ENCODE data around the gene LEF1. TPM values are rescaled to one million over a fixed set of nuclear protein-coding genes. Genes with fewer than 3 reads are reported as not detected.

Gene LEF1
- total RNA-seq, 1 experiment from 2014 or later: 22.3 TPM

GRCh38 chr4:108092288-108092687 lies 76.4 kb downstream of the LEF1 start:
- H3K36me3 Mint-ChIP-seq (ENCODE audit: insufficient read depth, unreplicated experiment): no peaks in the 10 kb centered on the region
- POLR2A ChIA-PET: no interaction called here
- no peaks in the 10 kb centered on the region for H3K9me3 Mint-ChIP-seq (ENCODE audit: unreplicated experiment)
- H3K9me3 ChIP-seq: no peaks in the 10 kb centered on the region
- TF ChIP-seq CTCF (IDR thresholded peaks at IDR 0.05; ENCODE audit: insufficient read depth in 1 of 2, low read depth in 1 of 2, low read length in 1 of 2, severe bottlenecking in 1 of 2, unreplicated experiment in 1 of 2): no peak
- no peak overlapping the region for H3K4me3 ChIP-seq (ENCODE audit: low read depth, low read length)
- intact Hi-C loops (cut with micrococcal nuclease; ENCODE audit: unreplicated experiment): no loop called here
- H3K4me1 ChIP-seq: no peaks in the 10 kb centered on the region
- H3K27ac Mint-ChIP-seq (ENCODE audit: unreplicated experiment): no peak overlapping the region
- DNase-seq: no peak
- H3K4me1 Mint-ChIP-seq (ENCODE audit: low read depth, unreplicated experiment): no peaks in the 10 kb centered on the region
- no peak overlapping the region for H3K4me3 Mint-ChIP-seq (ENCODE audit: unreplicated experiment)
- CTCF ChIA-PET: no interaction called here
- no peaks in the 10 kb centered on the region for H3K36me3 ChIP-seq (ENCODE audit: control insufficient read depth, insufficient read depth, low read length)
- peaks cover 2% of the 10 kb centered on the region for H3K27me3 Mint-ChIP-seq (ENCODE audit: insufficient read depth, unreplicated experiment)
- BruUV-seq (replicated peaks): no TSS peak
- no peaks in the 10 kb centered on the region for H3K27me3 ChIP-seq (replicated peaks; ENCODE audit: control insufficient read depth, insufficient read depth, low read length)

- CTCF ChIA-PET: interaction anchor here (0.6 kb wide), 1 partner anchor 34 kb away, joined by 4 read pairs; no protein-coding TSS in a partner anchor
- Mint-ChIP-seq H3K36me3 (ENCODE audit: insufficient read depth, unreplicated experiment) (no peaks in the 10 kb centered on the region), H3K27me3 (ENCODE audit: insufficient read depth, unreplicated experiment) (no peaks in the 10 kb centered on the region), H3K4me3 (ENCODE audit: unreplicated experiment) (no peak overlapping the region), H3K4me1 (ENCODE audit: low read depth, unreplicated experiment) (no peaks in the 10 kb centered on the region), H3K9me3 (ENCODE audit: unreplicated experiment) (no peaks in the 10 kb centered on the region), H3K27ac (ENCODE audit: unreplicated experiment) (no peak overlapping the region)
- POLR2A ChIA-PET: no interaction called here
- H3K9me3 ChIP-seq: no peaks in the 10 kb centered on the region
- BruUV-seq (replicated peaks): no TSS peak
- intact Hi-C loops (cut with micrococcal nuclease; ENCODE audit: unreplicated experiment): no loop called here
- H3K27me3 ChIP-seq (replicated peaks; ENCODE audit: control insufficient read depth, insufficient read depth, low read length): no peaks in the 10 kb centered on the region
- TF ChIP-seq CTCF (IDR thresholded peaks at IDR 0.05; ENCODE audit: insufficient read depth in 1 of 2, low read depth in 1 of 2, low read length in 1 of 2, severe bottlenecking in 1 of 2, unreplicated experiment in 1 of 2): no peak
- H3K4me1 ChIP-seq: no peaks in the 10 kb centered on the region
- no peaks in the 10 kb centered on the region for H3K36me3 ChIP-seq (ENCODE audit: control insufficient read depth, insufficient read depth, low read length)
- DNase-seq: no peak
- H3K4me3 ChIP-seq (ENCODE audit: low read depth, low read length): no peak overlapping the region
Observed at GRCh38 chr4:108087293-108087967, 81.3 kb downstream of the LEF1 start.

- H3K4me3 ChIP-seq (ENCODE audit: low read depth, low read length): no peak overlapping the region
- no peaks in the 10 kb centered on the region for H3K4me1 ChIP-seq
- no TSS peak for BruUV-seq (replicated peaks)
- no peaks in the 10 kb centered on the region for H3K36me3 Mint-ChIP-seq (ENCODE audit: insufficient read depth, unreplicated experiment)
- H3K27me3 Mint-ChIP-seq (ENCODE audit: insufficient read depth, unreplicated experiment): peaks cover 3% of the 10 kb centered on the region
- H3K9me3 ChIP-seq: no peaks in the 10 kb centered on the region
- H3K36me3 ChIP-seq (ENCODE audit: control insufficient read depth, insufficient read depth, low read length): no peaks in the 10 kb centered on the region
- intact Hi-C loops (cut with micrococcal nuclease; ENCODE audit: unreplicated experiment): no loop called here
- H3K27ac Mint-ChIP-seq (ENCODE audit: unreplicated experiment): no peak overlapping the region
- ChIA-PET CTCF (interaction anchor here (1.0 kb wide), 1 partner anchor 221 kb away, joined by 3 read pairs; no protein-coding TSS in a partner anchor), POLR2A (no interaction called here)
- DNase-seq: no peak
- TF ChIP-seq CTCF (IDR thresholded peaks at IDR 0.05; ENCODE audit: insufficient read depth in 1 of 2, low read depth in 1 of 2, low read length in 1 of 2, severe bottlenecking in 1 of 2, unreplicated experiment in 1 of 2): no peak
- H3K27me3 ChIP-seq (replicated peaks; ENCODE audit: control insufficient read depth, insufficient read depth, low read length): no peaks in the 10 kb centered on the region
- no peaks in the 10 kb centered on the region for H3K9me3 Mint-ChIP-seq (ENCODE audit: unreplicated experiment)
- no peak overlapping the region for H3K4me3 Mint-ChIP-seq (ENCODE audit: unreplicated experiment)
- no peaks in the 10 kb centered on the region for H3K4me1 Mint-ChIP-seq (ENCODE audit: low read depth, unreplicated experiment)
Observed at GRCh38 chr4:108081256-108081655, 87.5 kb downstream of the LEF1 start.
